NCI-H345 treated with DMSO at 0.1 percent for 48 hours (cell line): Measurements from ENCODE around the gene ZYG11B.
"Not testable (repeated sequence)": the region's sequence is repeated elsewhere in the genome, so short reads cannot be mapped to it uniquely, and the experiment has no call there.

ENCODE experiments used
- DNase-seq: peaks from one replicate; lab custom pipeline; 2025; ENCODE audit not compliant: unreplicated experiment; lab: John Stamatoyannopoulos, UW

ZYG11B gene

GRCh38 chr1:52842643-52843310 is 116.5 kb downstream of the ZYG11B start, which contains the start of gene ZYG11A:
Gene ZYG11A, plus strand, starts transcription at chr1:52842760. Its CDS starts 124 bp downstream, at chr1:52842884.
- peak; percentile 26 for DNase-seq

- DNase-seq = not testable (repeated sequence)
Observed at GRCh38 chr1:52845119-52845518, 118.9 kb downstream of the ZYG11B start.

- DNase-seq = no peak
Observed at GRCh38 chr1:52848423-52848822, 122.2 kb downstream of the ZYG11B start.

GRCh38 chr1:52850951-52851350 is 124.7 kb downstream of the ZYG11B start:
- DNase-seq = no peak

GRCh38 chr1:52852854-52853253 is 126.6 kb downstream of the ZYG11B start:
- DNase-seq = no peak

- DNase-seq = no peak
Observed at GRCh38 chr1:52855584-52855983, 129.3 kb downstream of the ZYG11B start.

- DNase-seq = no peak
Observed at GRCh38 chr1:52856026-52856425, 129.8 kb downstream of the ZYG11B start.

GRCh38 chr1:52857443-52857842 is 131.2 kb downstream of the ZYG11B start:
- no peak for DNase-seq

GRCh38 chr1:52862666-52863458 is 136.6 kb downstream of the ZYG11B start:
- no peak for DNase-seq

GRCh38 chr1:52867087-52867863 is 141.0 kb downstream of the ZYG11B start:
- no peak for DNase-seq

GRCh38 chr1:52869727-52870126 is 143.5 kb downstream of the ZYG11B start:
- not testable (repeated sequence) for DNase-seq

GRCh38 chr1:52876843-52877242 is 150.6 kb downstream of the ZYG11B start:
- no peak for DNase-seq
